ENCODE measurements around the gene APPL2. TPM values are rescaled to one million over a fixed set of nuclear protein-coding genes. Genes with fewer than 3 reads are reported as not detected.

Gene APPL2
- total RNA-seq, 1 experiment from 2014 or later, result 26.7 TPM

DNA sequence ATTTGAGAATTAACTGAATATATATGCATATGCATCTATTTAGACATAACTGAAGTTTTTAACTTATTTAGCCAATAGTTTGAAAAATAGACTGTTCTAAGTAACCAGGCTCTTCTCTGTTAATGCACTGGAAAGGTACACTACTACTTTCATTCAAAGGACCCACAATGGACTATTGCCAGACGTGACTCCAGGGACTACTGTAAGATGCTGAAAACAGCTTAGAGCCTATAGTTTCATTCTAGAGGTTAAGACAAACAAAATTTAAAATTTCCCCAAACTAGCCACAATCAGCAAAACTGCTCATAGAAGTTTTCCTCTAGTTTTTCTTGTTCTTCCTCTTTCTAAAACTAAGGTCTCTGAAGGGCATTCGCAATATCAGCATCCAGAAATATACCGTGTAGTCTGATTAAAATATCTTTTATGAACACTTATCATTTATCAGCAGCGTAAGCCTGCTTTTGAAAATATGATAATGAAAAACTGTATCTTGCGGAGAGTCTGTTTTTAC, 10.4 kb downstream of the APPL2 start:
- Histone ChIP-seq H3K4me1 (ENCODE audit: insufficient read depth, low read length, poor library complexity, severe bottlenecking) (peaks cover 13% of the 10 kb centered on the region), H3K9me3 (ENCODE audit: low read depth, low read length, poor library complexity, severe bottlenecking) (no peaks in the 10 kb centered on the region), H3K27ac (ENCODE audit: low read depth, low read length, poor library complexity, severe bottlenecking) (no peak overlapping the region), H3K36me3 (ENCODE audit: insufficient read depth, low read length, poor library complexity, severe bottlenecking) (peaks cover 18% of the 10 kb centered on the region), H3K4me3 (ENCODE audit: low read depth, low read length, poor library complexity, severe bottlenecking) (no peak overlapping the region), H3K27me3 (replicated peaks; ENCODE audit: insufficient read depth, low read depth, low read length, poor library complexity) (no peaks in the 10 kb centered on the region)
- TF ChIP-seq, protein P1, sequence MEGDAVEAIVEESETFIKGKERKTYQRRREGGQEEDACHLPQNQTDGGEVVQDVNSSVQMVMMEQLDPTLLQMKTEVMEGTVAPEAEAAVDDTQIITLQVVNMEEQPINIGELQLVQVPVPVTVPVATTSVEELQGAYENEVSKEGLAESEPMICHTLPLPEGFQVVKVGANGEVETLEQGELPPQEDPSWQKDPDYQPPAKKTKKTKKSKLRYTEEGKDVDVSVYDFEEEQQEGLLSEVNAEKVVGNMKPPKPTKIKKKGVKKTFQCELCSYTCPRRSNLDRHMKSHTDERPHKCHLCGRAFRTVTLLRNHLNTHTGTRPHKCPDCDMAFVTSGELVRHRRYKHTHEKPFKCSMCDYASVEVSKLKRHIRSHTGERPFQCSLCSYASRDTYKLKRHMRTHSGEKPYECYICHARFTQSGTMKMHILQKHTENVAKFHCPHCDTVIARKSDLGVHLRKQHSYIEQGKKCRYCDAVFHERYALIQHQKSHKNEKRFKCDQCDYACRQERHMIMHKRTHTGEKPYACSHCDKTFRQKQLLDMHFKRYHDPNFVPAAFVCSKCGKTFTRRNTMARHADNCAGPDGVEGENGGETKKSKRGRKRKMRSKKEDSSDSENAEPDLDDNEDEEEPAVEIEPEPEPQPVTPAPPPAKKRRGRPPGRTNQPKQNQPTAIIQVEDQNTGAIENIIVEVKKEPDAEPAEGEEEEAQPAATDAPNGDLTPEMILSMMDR (conservative IDR thresholded peaks at IDR 0.05; ENCODE audit: low read depth, low read length), result no peak
- TF ChIP-seq EZH2 (IDR thresholded peaks at IDR 0.05; ENCODE audit: borderline replicate concordance, low read depth, low read length, poor library complexity, severe bottlenecking), result no peak
- ChIA-PET POLR2A (ENCODE audit: low non-redundant PET) (no interaction called here), CTCF (no interaction called here)
- intact Hi-C loops (cut with micrococcal nuclease; ENCODE audit: unreplicated experiment), result no loop called here
- DNase-seq (ENCODE audit: low spot score), result no peak
- no TSS peak for BruUV-seq (replicated peaks)

DNA sequence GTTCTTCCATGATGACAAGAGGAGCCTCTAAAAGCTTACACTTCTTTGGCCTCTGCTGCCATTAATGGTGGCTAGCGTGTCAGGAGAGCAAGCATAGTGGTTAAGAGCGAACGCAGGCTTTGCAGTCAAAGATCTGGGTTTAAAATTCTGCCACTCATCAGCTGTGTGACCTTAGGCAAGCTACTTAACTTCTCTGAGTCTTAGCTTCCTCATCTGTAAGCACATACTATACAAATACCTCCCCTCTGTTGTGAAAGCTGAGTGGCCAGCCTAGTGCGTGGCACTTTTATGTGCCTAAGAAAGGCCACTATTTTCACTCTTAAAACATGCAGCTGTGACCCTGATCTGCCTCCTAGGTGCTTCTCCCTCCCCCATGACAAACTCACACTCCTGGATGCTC, 11.6 kb downstream of the APPL2 start:
- H3K4me1 ChIP-seq (ENCODE audit: insufficient read depth, low read length, poor library complexity, severe bottlenecking), result peaks cover 13% of the 10 kb centered on the region
- H3K27ac ChIP-seq (ENCODE audit: low read depth, low read length, poor library complexity, severe bottlenecking), result no peak overlapping the region
- peaks cover 18% of the 10 kb centered on the region for H3K36me3 ChIP-seq (ENCODE audit: insufficient read depth, low read length, poor library complexity, severe bottlenecking)
- no peaks in the 10 kb centered on the region for H3K9me3 ChIP-seq (ENCODE audit: low read depth, low read length, poor library complexity, severe bottlenecking)
- H3K27me3 ChIP-seq (replicated peaks; ENCODE audit: insufficient read depth, low read depth, low read length, poor library complexity), result no peaks in the 10 kb centered on the region
- CTCF ChIA-PET, result no interaction called here
- TF ChIP-seq EZH2 (IDR thresholded peaks at IDR 0.05; ENCODE audit: borderline replicate concordance, low read depth, low read length, poor library complexity, severe bottlenecking), result no peak
- TF ChIP-seq, protein P1 (conservative IDR thresholded peaks at IDR 0.05; ENCODE audit: low read depth, low read length), result no peak
- no TSS peak for BruUV-seq (replicated peaks)
- no peak for DNase-seq (ENCODE audit: low spot score)
- no peak overlapping the region for H3K4me3 ChIP-seq (ENCODE audit: low read depth, low read length, poor library complexity, severe bottlenecking)
- intact Hi-C loops (cut with micrococcal nuclease; ENCODE audit: unreplicated experiment), result no loop called here
- POLR2A ChIA-PET (ENCODE audit: low non-redundant PET), result no interaction called here

GRCh38 chr12:105223884-105224283, 12.1 kb downstream of the APPL2 start:
- peaks cover 13% of the 10 kb centered on the region for H3K4me1 ChIP-seq (ENCODE audit: insufficient read depth, low read length, poor library complexity, severe bottlenecking)
- ChIA-PET CTCF (no interaction called here), POLR2A (ENCODE audit: low non-redundant PET) (no interaction called here)
- H3K27me3 ChIP-seq (replicated peaks; ENCODE audit: insufficient read depth, low read depth, low read length, poor library complexity), result no peaks in the 10 kb centered on the region
- intact Hi-C loops (cut with micrococcal nuclease; ENCODE audit: unreplicated experiment), result no loop called here
- no peak overlapping the region for H3K27ac ChIP-seq (ENCODE audit: low read depth, low read length, poor library complexity, severe bottlenecking)
- BruUV-seq (replicated peaks), result no TSS peak
- no peak overlapping the region for H3K4me3 ChIP-seq (ENCODE audit: low read depth, low read length, poor library complexity, severe bottlenecking)
- H3K36me3 ChIP-seq (ENCODE audit: insufficient read depth, low read length, poor library complexity, severe bottlenecking), result peaks cover 16% of the 10 kb centered on the region
- TF ChIP-seq, protein P1 (conservative IDR thresholded peaks at IDR 0.05; ENCODE audit: low read depth, low read length), result no peak
- no peak for TF ChIP-seq EZH2 (IDR thresholded peaks at IDR 0.05; ENCODE audit: borderline replicate concordance, low read depth, low read length, poor library complexity, severe bottlenecking)
- no peak for DNase-seq (ENCODE audit: low spot score)
- H3K9me3 ChIP-seq (ENCODE audit: low read depth, low read length, poor library complexity, severe bottlenecking), result no peaks in the 10 kb centered on the region

All from A673 (cell line).